ENCODE measurements around the gene NEUROG3.

The NEUROG3 gene

DNA sequence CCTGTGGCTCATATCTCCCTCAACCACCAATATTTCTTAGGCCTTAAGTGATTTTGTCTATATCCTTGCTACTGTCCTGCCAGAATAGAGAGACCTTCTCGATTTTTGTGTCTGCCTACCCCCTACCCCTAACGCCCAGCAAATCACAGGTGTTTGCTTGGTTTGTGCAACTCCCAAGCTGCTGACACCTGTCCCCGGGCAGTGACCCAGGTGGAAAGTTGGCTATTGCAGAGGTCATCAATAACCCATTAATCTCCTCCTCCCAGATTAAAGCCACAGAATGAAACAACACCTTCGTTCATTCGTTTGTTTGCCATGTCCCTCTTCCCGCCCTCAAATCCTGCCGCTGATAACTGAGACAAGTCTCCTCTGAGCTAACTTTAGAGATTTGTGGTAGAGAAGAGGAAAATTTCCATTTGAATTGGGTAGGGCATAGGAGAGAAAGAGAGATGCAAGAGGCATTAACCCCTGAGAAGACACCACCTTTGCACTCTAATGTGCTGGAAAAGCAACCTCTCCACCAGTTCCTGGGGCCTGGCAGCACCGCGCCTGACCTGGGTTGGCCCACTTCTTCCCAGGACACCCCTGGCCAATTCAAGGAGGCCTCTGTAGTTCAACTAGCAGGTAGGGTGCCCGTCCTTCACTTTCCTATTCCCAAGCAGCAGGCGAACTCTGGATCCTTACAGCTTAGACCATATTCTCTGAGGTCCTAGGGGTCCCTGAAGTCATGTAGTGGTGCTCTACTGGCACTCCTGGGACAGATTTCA is 3.0 kb downstream of the NEUROG3 start:
- TF ChIP-seq, protein P1, sequence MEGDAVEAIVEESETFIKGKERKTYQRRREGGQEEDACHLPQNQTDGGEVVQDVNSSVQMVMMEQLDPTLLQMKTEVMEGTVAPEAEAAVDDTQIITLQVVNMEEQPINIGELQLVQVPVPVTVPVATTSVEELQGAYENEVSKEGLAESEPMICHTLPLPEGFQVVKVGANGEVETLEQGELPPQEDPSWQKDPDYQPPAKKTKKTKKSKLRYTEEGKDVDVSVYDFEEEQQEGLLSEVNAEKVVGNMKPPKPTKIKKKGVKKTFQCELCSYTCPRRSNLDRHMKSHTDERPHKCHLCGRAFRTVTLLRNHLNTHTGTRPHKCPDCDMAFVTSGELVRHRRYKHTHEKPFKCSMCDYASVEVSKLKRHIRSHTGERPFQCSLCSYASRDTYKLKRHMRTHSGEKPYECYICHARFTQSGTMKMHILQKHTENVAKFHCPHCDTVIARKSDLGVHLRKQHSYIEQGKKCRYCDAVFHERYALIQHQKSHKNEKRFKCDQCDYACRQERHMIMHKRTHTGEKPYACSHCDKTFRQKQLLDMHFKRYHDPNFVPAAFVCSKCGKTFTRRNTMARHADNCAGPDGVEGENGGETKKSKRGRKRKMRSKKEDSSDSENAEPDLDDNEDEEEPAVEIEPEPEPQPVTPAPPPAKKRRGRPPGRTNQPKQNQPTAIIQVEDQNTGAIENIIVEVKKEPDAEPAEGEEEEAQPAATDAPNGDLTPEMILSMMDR (IDR thresholded peaks at IDR 0.05) = no peak

DNA sequence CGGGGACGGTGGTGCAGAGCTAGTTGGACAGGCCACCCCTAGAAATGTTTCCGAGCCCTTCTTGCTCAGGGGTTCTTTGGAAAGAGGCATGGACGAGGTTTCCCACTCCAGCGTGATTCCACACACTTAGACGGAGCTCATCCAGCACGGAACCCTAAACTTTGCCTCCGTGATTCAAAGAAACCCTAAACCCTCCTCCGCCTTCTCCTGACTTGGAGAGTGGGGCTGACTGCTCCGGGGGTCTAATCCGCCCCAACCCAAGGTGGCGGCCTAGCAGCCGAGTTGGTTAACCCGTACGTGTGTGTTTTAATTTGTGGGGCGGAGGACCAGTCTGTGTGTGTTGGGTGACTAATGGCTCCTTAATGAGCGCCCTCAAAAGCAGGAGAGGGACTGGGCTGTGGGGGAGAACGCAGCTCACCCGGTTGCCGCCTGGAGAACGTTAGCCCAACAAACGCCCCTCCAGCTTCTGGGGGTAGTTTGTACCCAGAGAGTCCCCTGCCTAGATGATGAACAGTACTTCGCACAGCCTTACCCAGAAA is 3.8 kb downstream of the NEUROG3 start:
- TF ChIP-seq, protein P1 (IDR thresholded peaks at IDR 0.05) = no peak

DNA sequence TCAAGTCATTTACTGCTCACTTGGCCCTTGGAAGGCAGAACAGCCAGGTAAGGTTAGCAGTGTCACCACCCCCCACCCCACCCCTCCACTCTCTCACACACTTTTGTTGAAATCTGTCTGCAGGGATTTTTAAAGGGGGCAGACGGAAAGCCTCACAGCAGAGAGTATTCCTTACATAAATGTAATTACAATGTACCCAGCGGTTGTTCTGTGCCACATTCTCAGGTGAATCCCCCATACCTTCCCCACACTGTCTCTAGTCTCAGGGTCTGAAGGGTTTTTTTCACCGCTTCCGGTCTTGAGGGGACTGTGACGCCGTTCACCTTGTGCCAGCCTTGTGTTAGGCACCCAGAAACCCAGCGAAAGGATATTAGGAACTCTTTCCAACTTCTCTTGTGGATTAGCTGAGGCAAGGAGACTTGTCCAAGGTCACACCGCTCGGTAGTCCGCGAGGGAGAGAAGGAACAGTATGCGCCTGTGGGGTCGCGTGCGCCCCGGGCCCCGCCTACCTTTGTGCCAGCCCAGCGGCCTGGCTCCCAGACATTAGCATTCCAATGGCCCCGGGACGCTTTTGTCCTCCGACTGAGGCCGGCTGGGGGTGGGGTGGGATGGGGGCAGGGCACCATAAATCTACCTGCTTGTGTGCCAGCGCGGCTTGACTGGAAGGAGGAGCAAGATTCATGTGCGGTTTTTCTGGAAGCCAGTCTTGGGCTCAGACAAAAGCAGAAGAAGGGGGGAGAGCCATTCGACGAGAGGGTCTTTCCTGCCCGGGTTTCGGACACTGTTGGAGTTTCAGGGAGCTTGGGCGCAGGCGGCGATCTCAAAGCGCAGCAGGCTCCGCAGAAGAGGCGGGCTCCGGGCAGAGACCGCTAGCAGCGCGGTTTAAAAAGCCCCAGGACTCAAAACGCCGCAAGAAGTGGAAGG is 4.5 kb downstream of the NEUROG3 start:
- TF ChIP-seq, protein P1 (IDR thresholded peaks at IDR 0.05) = no peak

DNA sequence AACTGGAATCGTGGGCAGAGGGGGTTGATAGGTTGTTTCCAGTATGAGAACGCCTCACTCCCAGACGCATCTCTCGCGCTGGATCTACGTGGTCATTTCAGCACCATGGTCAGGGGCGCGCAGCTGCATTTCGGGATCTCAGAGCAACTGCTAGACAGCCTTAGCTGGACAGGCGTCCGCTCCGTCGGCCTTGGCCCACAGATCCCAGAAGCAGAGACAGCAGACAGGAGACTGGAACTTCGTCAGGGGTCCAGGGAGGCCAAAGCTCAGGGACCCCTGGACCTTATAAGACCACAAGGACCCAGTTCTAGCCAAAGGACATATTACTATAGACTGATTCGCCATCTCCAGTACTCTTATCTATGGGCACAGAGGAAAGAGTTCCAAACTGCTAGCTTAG is 5.3 kb downstream of the NEUROG3 start:
- TF ChIP-seq, protein P1 (IDR thresholded peaks at IDR 0.05) = no peak

DNA sequence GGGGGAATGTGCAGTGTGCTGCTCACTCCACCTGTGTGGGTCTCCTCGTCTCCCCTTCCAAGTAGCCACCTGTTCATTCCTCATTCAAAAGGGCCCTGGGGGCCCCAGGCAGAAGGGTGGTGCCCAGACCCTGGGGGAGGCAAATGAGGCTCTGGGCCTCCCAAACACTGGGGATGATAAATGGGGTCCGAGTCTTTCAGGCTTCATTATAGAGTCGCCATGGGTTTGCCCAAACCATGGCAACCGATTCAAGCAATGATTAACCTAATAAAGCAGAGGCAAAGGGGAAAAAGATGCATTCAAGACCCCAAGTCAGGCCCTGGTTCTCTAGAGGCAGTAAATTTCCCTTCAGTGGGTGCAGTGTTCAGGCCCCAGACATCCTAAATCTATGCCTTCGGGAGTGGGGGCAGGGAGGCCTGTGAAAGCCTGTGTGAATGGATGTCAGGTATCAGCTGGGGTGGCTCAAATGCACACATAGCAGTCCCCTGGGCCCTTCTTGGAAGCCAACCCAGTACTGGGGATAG is 10.4 kb downstream of the NEUROG3 start:
- TF ChIP-seq, protein P1 (IDR thresholded peaks at IDR 0.05) = no peak

DNA sequence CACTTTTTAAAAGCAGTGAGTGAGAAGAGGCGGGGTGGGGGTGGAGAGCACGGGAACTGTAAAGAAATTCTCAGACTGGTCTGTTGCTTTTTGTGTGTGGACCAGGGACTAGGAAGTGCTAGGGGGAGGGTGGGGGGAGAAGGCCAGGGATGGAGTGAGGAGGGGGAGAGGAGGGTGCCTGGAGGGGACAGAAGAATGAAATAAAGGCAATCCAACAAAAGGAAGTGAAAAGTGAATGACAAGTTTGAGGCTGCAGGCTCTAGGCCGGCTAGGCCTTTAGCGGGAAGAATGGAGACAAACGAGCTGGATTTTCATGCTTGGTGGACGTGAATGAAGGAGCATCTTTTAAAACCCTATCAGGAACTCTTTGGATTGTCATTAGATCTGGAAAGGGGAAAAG is 13.7 kb downstream of the NEUROG3 start:
- TF ChIP-seq, protein P1 (IDR thresholded peaks at IDR 0.05) = no peak

DNA sequence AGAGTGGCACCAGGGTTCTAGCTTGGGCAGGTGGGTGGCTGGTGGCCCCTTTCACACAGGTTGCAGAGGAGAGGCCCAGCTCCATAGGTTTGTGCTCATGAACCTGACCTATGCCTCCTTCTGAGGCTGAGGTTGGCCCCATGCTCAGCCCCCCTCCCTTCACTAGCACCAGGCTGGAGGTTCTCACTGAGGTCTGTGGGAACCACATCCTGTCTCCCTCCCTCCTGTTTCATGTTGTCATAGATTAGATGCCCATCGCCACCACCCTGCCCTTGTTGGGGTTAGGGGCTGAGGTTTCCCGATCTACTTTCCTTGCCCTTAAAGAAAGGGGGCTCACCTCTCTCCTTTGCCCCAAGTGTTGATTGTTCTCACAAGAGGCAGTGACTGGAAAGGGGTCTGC is 14.7 kb downstream of the NEUROG3 start:
- TF ChIP-seq, protein P1 (IDR thresholded peaks at IDR 0.05) = no peak

All from LNCAP (cell line).